Cerebellar cortex (tissue), 1 donor: Measurements from ENCODE around the gene PLAU.
"Not testable (repeated sequence)": the region's sequence is repeated elsewhere in the genome, so short reads cannot be mapped to it uniquely, and the experiment has no call there.

Experiments
- DNase-seq: peaks from one replicate; pipeline ENCODE4 v3.0.0-alpha.2; 2015; ENCODE audit warnings: low spot score

PLAU gene

GRCh38 chr10:73876971-73877370, 34.0 kb upstream of the PLAU start:
- DNase-seq, result no peak

- no peak for DNase-seq
These were observed 33.3 kb upstream of the PLAU start for GRCh38 chr10:73877533-73878160.

GRCh38 chr10:73878365-73878764, 32.6 kb upstream of the PLAU start:
- no peak for DNase-seq

- peak; percentile 61 for DNase-seq
These were observed 31.4 kb upstream of the PLAU start for GRCh38 chr10:73879296-73880173.

GRCh38 chr10:73881221-73881919, 29.6 kb upstream of the PLAU start:
- DNase-seq, result no peak

GRCh38 chr10:73884017-73884416, 26.9 kb upstream of the PLAU start:
- DNase-seq, result no peak

- peak; percentile 85 for DNase-seq
These were observed 24.8 kb upstream of the PLAU start for GRCh38 chr10:73886085-73886529.

GRCh38 chr10:73886661-73887293, 24.2 kb upstream of the PLAU start:
- DNase-seq, result peak; percentile 46

- peak; percentile 88 for DNase-seq
These were observed 23.5 kb upstream of the PLAU start for GRCh38 chr10:73887294-73888039.

GRCh38 chr10:73888514-73888913, 22.4 kb upstream of the PLAU start:
- peak; percentile 14 for DNase-seq

GRCh38 chr10:73889014-73889413, 21.9 kb upstream of the PLAU start:
- DNase-seq, result peak; percentile 18

GRCh38 chr10:73889416-73889815, 21.5 kb upstream of the PLAU start:
- DNase-seq, result not testable (repeated sequence)

- DNase-seq, result no peak
These were observed 20.7 kb upstream of the PLAU start for GRCh38 chr10:73890261-73890660.

- not testable (repeated sequence) for DNase-seq
These were observed 20.1 kb upstream of the PLAU start for GRCh38 chr10:73890830-73891229.

GRCh38 chr10:73891540-73891939, 19.4 kb upstream of the PLAU start:
- DNase-seq, result no peak

GRCh38 chr10:73892310-73893030, 18.5 kb upstream of the PLAU start:
- no peak for DNase-seq

GRCh38 chr10:73893426-73893825, 17.5 kb upstream of the PLAU start:
- DNase-seq, result no peak

- DNase-seq, result no peak
These were observed 16.5 kb upstream of the PLAU start for GRCh38 chr10:73894245-73894971.

- DNase-seq, result not testable (repeated sequence)
These were observed 15.6 kb upstream of the PLAU start for GRCh38 chr10:73895381-73895780.

- no peak for DNase-seq
These were observed 13.2 kb upstream of the PLAU start for GRCh38 chr10:73897693-73898092.
